Retina (tissue), 1 donor: Measurements from ENCODE around the gene RNF126.
A peak's percentile ranks its signal among the peaks of the same experiment; 100 is the strongest.
"Not testable (repeated sequence)": the region's sequence is repeated elsewhere in the genome, so short reads cannot be mapped to it uniquely, and the experiment has no call there.

Source experiments
- DNase-seq: peaks from one replicate; pipeline ENCODE4 v3.0.0-alpha.2; 2016

RNF126 gene

DNA sequence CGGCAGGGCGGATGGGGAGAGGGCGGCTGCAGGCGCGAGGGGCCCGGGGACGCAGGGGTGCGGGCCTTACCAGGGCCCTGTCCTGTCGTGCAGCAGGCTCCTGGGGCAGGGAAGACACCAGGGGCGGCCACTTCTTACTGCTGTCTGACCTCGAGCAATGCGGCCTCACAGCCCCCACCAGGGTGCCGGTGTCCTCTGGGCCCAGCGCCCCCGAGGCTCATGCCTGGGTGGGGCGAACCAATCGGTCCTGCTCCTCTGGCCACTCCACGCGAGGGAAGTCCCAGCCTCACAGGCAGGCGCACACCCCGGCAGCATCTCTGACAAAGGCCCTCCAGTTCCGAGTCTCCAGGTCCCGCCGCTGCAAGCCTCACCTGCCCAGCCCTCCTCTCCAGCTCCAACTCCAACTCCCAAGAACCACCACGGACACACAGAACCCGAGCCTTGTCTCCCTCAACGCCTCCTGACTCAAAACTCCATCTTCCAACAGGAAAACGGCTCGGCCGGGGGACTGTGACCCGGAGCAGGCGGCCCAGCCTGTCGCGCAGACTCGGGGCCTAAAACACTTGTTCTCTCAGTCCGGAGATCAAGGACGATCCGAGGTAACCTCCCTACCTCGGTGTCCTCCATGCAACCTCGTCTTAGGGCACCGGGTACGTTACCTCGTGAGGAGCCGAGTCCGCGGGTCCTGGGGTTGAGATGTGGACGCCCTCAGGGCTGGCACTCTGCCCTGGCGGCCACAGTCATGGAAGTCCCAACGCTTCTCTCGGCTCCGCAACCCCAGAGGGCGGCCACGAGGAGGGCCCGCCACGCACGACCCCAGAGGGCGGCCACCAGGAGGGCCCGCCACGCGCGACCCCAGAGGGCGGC is 16.9 kb downstream of the RNF126 start:
- no peak for DNase-seq

- DNase-seq, result no peak
Observed at GRCh38 chr19:644789-645188, 18.2 kb downstream of the RNF126 start.

- no peak for DNase-seq
Observed at GRCh38 chr19:644363-644762, 18.7 kb downstream of the RNF126 start.

- no peak for DNase-seq
Observed at GRCh38 chr19:643736-644135, 19.3 kb downstream of the RNF126 start.

DNA sequence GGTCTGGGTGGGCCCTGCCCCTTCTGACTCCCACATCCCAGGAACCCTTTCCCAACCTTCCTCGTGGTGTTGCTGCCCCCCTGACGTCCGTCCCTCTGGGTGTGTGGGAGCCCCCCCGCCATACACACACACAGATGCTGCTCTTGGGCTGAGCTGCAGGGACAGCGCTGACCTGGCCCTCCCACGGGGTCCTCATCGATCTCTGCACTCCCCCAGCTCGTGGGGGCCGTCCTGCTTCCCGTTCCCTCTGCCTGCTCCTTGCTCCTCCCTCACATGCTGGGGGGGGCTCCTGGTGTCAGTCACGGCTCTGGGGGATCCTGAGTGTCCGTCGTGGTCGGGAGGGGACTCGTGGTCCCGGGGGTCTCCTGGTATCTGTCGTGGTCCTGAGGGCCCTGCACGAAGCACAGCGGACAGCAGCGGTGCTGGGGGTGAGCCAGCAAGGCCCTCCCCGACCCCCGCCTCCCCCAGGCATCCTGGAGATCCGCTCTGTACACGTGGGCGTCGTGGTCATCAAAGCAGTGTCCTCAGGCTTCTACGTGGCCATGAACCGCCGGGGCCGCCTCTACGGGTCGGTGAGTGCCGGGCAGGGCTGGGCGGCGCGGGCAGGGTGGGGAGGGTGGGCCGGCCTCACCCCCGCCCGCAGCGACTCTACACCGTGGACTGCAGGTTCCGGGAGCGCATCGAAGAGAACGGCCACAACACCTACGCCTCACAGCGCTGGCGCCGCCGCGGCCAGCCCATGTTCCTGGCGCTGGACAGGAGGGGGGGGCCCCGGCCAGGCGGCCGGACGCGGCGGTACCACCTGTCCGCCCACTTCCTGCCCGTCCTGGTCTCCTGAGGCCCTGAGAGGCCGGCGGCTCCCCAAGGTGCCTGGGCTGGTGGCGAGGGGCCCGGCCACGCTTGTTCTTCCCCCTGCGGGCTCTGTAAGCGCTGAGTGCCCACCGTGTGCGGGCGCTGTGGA is 20.0 kb downstream of the RNF126 start:
- no peak for DNase-seq

GRCh38 chr19:641702-642101 is 21.3 kb downstream of the RNF126 start:
- no peak for DNase-seq

DNA sequence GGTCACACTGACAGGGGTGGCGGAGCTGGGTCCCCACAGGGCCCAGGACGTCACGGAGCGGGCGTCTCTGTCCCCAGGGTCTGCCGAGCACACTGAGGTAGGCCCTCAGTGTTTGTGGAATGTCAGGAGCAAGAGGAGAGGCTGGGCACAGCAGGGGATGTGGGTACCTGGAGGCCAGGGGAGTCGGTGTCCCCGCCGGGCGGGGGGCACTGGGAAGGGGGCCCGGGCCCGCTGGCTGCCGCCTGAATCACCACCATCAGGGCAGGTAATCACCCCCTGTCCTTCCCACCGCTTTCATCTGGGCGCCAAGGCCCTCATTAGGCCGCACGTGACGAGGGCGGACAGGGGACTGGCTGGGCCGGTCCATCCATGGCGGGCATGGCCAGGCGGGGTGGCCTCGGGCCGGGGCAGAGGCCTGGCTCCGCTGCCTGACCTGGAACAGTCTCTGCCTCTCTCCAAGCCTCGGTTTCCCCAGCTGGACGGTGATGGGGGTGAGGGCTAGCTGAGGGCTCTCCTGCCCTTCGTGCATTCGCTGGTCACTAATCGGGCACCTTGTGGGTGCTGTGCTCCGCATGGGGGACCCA is 22.3 kb downstream of the RNF126 start:
- DNase-seq, result no peak

DNA sequence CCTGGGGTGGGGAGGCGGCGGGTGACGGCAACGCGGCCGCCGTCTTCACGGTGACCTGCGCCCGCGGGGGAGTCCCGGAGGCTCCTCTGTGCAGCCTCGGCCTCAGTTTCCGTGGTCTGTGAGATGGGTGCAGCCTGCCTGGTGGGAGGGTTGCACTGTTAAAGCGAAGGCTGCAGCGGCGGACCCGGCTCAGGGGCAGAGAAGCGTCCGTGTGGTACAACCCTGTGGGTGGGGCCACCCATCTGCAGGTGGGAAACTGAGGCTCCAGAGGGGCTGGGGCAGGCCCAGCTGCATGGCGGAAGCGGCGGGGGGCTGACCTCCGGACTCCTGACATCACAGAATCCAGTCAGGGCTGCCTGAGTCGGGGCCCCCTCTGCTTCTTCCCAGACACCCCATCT is 22.9 kb downstream of the RNF126 start:
- DNase-seq, result no peak

DNA sequence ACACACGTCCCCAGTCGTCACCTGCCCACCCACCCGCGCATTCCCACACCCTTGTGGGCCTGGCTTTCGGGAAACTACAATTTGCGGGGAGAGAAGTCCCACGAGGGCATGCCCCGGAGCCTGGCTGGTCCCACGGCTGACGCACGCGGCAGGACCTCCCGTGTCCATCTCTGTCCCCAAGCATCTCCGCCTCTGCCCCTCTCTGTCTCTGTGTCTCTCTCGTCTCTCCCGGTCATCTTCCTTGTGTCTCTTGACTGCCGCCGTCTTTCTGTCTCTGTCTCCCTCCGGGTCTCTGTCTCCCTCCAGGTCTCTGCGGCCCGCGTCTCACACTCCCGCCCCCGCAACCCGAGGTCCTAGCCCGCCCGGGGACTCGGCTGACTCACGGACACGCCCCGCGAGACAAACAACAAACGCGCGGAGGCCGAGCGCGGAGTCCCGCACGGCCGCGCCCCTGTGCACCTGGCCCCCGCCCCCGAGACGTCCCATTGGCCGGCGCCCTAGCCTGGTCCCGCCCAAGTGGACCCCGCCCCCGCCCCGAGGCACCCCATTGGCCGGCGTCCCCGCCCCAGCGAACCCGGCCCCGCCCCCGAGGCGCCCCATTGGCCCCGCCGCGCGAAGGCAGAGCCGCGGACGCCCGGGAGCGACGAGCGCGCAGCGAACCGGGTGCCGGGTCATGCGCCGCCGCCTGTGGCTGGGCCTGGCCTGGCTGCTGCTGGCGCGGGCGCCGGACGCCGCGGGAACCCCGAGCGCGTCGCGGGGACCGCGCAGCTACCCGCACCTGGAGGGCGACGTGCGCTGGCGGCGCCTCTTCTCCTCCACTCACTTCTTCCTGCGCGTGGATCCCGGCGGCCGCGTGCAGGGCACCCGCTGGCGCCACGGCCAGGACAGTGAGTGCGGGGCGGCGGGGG is 23.5 kb downstream of the RNF126 start, which contains the start of gene FGF22:
Gene FGF22, plus strand, starts transcription at position 627 of the 908 bp plus-strand sequence. Its CDS starts 47 bp downstream, at position 674.
- DNase-seq, result peak; percentile 74

DNA sequence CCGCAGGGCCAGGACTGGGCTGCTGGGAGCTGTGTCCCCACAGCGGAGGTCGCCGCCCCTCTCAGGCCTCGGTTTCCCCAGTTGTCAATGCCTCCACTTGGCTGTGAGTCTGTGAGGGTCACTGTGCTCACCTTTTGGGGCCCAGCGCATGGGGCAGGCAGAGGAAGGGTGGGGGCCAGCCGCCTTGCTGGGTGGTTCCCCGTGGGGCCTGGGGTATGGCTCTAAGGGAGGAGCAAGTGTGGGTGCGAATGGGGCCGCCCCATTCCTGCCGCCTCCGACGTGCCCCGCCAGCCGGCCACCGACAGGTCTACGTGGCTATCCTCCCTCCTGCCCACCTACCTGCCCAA is 24.1 kb downstream of the RNF126 start:
- no peak for DNase-seq

- no peak for DNase-seq
Observed at GRCh38 chr19:634975-635652, 27.9 kb downstream of the RNF126 start.

GRCh38 chr19:633786-634639 is 29.0 kb downstream of the RNF126 start:
- no peak for DNase-seq

GRCh38 chr19:633068-633785 is 29.8 kb downstream of the RNF126 start, which contains the start of gene POLRMT:
Gene POLRMT (minus strand): TSS chr19:633537. CDS start chr19:633512, 25 bp downstream.
- DNase-seq, result peak; percentile 98

GRCh38 chr19:632579-633067 is 30.4 kb downstream of the RNF126 start:
- DNase-seq, result no peak

DNA sequence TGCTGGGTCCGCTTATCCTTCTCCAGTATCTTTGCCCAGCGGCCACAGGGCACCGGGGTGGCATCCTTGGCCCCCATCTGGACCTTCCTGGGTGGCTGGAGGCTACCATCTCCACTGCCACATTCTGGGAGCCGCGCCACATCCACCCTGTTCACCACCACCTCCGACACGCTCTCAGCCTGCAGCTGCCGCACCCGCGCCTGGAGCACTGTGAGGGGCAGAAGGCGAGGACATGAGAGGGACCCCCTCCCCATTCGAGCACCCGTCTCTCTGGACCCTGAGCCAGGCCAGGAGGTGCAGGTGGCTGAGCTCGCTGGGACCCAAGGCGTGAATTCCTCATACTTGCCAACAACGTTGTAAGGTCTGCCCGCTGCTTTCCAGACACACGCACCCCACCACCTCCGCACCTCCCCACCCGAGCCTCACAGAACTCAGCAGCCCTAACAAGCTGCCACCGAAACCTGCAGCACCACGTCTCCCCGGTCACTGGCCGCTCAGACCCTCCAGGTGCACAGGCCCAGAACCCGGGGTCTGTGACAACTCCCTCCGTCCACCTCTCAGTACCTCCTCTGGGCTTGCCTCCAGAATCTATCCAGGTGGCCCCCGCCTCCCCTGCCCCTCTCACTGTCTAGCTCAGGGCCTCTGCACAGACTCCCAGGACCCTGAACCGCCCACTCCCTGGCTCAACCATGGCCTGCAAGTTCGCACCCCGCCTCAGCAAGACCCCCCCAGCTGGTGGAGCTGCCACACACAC is 32.9 kb downstream of the RNF126 start:
- no peak for DNase-seq

DNA sequence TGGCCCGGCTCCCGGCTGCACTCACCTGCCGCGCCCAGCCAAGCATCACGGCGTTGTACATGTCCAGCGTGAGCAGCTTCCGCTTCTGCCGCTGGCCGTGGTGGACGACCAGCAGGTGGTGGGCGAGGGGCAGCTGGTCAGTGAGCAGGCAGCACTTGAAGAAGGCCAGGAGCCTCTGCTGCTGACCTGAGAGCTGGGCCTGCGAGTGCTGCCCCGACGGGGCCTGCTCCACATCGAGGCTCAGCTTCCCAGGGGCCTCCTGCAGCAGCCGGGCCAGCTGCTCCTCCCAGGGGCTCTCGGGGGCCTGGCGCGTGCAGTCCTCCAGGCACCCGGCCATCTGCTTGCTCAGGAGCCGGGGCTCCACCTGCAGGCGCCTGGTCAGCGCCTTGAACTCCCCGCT is 33.5 kb downstream of the RNF126 start:
- peak; percentile 42 for DNase-seq

DNA sequence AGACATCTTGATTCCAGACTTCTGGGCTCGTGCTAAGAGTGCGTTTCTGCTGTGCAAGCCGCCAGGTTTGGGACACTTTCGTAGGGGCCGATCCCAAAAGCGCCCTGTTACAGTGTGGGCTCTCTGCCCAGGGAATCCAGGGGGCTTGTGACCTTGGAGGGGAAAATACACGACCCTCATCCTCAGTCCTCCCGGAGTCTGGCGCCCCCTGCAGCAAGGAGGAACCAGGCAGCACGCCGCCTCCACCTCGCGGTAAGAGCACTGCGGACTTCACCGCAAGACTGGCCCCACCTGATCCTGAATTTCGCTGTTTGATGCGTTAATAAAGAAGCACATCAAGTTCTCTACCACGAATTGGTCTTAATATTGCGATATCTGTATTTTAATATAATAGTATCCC is 34.8 kb downstream of the RNF126 start:
- no peak for DNase-seq

GRCh38 chr19:626566-626965 is 36.4 kb downstream of the RNF126 start:
- DNase-seq, result not testable (repeated sequence)

- DNase-seq, result no peak
Observed at GRCh38 chr19:625257-625656, 37.8 kb downstream of the RNF126 start.
